ENCODE results near the gene CLMN. TPM values are rescaled to one million over a fixed set of nuclear protein-coding genes. Genes with fewer than 3 reads are reported as not detected.

CLMN gene
- total RNA-seq, 1 donor = 0.36 TPM

DNA sequence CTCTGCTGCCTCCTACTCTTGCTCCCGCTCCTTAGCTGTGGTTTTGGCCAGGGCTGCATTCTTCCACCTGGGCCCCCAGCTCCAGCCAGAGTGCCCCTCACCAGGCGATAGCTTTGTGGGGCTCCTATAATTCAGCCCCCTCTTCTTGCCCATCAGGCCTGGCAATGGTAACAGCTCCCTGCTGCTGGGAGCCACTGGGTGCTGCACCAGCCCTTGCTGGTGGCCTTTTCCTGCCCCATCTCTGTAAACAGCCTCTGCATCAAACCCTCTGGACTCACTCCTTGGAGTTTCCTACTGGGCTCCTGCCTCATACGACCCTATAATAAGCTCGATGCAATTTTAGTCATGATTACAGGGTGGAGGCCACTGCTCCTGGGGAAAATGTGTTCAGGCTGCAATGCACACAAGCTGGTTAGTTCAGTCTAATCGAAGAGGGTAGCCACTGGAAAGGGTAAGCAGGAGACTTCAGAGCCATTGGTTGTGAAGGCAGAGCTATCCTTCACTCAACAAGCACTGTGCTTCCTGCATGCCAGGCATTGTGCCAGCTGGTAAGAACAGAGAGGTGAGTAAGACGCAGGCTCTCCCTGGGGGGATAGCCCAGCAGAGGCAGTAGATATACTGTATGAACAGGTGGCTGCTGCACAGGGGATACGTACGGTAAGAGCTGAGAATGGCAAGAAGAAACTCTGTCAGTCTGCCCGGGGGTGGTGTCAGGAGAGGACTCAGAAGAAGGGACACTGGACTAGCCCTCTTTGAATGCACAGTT, 24.7 kb downstream of the CLMN start:
- H3K4me3 ChIP-seq (ENCODE audit: low read depth, low read length) = no peak overlapping the region
- TF ChIP-seq CTCF (IDR thresholded peaks at IDR 0.05; ENCODE audit: insufficient read depth, low read length) = no peak
- DNase-seq (ENCODE audit: low read depth) = peak; percentile 25

GRCh38 chr14:95294320-95294719, 25.4 kb downstream of the CLMN start:
- DNase-seq (ENCODE audit: low read depth) = no peak
- TF ChIP-seq CTCF (IDR thresholded peaks at IDR 0.05; ENCODE audit: insufficient read depth, low read length) = no peak
- H3K4me3 ChIP-seq (ENCODE audit: low read depth, low read length) = no peak overlapping the region

DNA sequence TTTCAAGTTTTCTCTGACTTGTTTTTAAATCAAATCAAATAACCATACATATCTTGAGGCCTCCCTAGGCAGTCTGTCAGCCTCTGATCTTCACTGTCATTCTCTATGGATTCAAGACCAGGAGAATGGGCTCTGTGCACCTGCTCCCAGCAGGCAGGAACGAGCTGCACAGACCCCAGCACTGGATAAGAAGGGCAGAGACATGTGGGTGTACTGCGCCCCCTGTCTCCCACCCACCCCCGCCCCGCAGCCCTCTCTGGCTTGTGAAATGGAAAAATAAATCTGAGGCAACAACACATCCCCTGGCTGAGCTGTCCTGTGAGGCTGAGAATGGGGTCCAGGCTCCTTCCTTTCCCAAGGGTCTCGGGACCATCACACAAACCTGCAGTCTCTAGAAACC, 26.3 kb downstream of the CLMN start:
- TF ChIP-seq CTCF (IDR thresholded peaks at IDR 0.05; ENCODE audit: insufficient read depth, low read length) = no peak
- DNase-seq (ENCODE audit: low read depth) = no peak
- no peak overlapping the region for H3K4me3 ChIP-seq (ENCODE audit: low read depth, low read length)

GRCh38 chr14:95292660-95293425, 26.9 kb downstream of the CLMN start:
- DNase-seq (ENCODE audit: low read depth) = no peak
- H3K4me3 ChIP-seq (ENCODE audit: low read depth, low read length) = no peak overlapping the region
- no peak for TF ChIP-seq CTCF (IDR thresholded peaks at IDR 0.05; ENCODE audit: insufficient read depth, low read length)

DNA sequence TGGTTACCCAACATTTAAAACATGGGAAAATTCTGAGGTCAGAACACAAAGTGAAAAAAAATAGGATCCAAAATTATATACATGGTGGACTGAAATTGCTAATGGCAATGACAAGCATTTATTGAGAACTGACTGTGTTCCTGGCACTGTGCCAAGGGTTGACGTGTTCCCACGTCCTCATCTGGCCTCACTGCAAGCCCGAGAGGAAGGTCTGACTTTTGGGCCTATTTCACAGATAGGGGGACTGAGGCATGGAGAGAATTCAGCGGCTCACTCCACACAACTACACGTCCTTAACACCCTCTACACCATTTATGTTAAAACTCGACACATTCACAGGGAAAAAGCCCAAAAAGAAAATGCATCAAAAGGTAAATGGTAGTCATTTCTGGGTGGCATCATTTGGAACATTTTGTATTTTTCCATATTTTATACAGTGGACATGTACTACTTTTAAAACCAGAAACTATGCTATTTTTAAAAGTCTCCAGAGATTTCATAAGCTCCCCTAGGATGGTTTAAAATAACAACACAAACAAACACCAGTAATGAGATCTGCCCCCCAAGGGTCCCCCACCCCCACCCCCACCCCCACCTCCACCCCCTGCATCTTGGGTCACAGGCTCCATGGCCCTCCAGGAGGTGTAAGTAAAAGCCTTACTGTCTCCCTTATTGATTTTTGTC, 27.7 kb downstream of the CLMN start:
- no peak for TF ChIP-seq CTCF (IDR thresholded peaks at IDR 0.05; ENCODE audit: insufficient read depth, low read length)
- DNase-seq (ENCODE audit: low read depth) = peak; percentile 12
- no peak overlapping the region for H3K4me3 ChIP-seq (ENCODE audit: low read depth, low read length)

GRCh38 chr14:95290871-95291431, 28.8 kb downstream of the CLMN start:
- no peak overlapping the region for H3K4me3 ChIP-seq (ENCODE audit: low read depth, low read length)
- no peak for DNase-seq (ENCODE audit: low read depth)
- no peak for TF ChIP-seq CTCF (IDR thresholded peaks at IDR 0.05; ENCODE audit: insufficient read depth, low read length)

All from fibroblast of the aortic adventitia (primary cell).